GM21447 (cell line): ENCODE results near the gene DPP4.
A peak's percentile ranks its signal among the peaks of the same experiment; 100 is the strongest.

Source experiments
- ATAC-seq: cut with Tn5 transposase; IDR thresholded peaks from one replicate; pipeline ENCODE4 v1.9.1; 2021; ENCODE audit not compliant: unreplicated experiment

DPP4 gene

DNA sequence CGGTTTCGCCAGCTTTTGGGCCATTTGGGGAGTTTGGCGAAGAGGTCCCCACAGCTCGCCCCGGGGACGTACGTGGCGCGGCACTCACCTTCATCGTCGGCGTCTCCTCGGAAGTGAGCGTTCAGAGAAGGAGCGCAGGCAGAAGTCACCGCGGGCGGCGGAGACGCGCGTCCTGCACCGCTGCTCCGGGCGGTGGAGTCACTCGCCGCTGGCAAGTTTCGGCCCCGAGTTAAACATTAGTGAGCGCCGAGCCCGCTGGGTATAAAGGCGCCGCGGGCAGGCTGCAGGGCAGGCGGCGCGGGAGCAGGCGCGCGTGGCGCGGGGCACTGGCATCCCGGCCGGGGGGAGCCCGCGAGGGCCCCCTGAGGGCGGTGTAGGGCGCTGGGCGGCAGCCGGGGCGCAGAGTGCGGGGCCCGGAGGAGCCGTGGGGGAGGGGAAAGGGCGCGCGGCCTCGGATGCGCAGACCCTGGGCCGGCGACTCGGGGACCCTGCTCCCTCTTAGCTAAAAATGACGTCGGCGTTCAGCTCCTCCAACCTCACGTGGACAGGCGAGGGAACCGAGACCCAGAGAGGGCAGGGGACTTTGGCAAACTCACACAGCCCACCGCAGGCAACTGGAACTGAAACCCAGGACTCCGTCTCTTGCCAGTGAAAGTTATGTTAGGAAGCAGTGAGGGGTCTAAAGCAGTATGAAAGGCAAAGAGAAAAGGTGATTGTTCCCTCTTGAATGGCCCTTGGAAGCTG, at the start of gene DPP4:
DPP4 (minus strand) TSS at position 328 of the 744 bp plus-strand sequence; CDS start at position 94, 234 bp downstream.
- ATAC-seq, result peak; percentile 85

DNA sequence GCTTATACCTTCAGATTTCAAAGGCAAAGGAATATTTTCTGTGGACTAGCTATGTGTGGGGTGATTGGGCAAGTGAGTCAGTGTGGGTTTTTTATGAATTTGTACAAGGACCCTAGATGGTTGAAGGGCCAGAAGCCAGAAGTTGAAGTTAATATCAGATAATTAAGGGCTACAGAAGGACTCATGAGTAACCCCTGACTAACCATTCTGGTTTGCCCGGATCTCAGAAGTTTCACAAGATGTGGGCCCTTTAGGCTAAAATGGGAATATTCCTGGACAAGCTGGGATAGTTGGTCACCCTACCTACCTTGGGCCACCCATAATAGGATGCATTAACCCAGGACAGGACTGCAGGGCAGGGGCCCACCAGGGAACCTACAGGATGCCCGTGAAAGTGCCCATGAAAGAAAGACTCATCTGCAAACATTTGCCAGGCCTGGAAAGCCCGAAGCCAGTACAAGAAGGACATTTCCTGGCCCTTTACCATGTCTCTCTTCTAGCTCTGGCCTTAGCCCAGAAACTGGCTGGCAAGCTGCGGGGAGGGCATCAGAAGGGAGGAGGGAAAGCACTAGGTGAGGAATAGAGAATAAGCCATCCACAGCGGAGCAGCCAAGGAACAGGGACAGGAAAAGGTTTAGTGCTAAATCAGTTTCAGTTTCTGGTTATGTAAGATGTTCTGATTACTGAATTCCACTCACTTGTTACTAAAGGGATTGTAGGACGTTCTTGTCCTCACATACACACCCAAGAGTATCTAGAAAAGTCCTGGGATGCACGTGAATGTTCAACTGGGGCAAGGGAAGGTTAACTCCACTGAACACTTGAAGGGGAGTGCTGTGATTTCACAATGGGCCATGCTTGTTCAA, 44.4 kb upstream of the DPP4 start:
- no peak for ATAC-seq

DNA sequence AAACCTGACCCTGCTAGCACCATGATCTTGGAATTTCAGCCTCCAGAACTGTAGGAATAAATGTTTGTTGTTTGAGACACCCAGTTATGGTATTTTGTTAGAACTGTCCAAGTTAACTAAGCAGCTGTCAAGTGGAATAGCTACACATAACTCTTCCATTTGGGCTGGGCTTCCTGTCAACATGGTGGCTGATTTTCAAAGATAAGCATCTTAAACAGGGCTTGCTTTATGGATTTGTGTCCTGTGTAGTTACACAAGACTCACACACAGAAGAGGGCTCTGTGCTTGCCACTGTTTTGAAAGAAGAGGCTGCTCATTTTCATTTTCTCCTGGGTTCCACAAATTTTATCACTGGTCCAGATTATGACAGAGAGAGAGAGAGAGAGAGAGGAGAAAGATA, 42.3 kb upstream of the DPP4 start:
- ATAC-seq, result no peak

DNA sequence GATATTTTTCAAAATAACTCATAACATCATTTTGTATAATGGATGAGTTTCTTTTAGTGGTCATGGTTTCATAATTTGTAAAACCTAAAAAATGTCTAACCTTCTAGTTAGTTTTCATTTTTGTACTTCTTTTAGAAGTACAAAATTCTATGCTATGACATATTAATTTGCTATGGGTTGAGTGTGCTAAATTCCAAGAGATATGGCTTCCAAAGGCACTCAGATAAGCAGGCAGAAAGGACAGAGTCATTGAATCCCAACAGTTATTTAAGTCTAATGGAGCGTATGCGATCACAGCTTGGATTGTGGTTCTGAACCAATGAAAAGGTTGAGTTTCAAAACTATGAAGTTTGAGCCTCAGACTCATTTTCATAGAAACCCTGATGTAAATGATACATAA, 41.1 kb upstream of the DPP4 start:
- no peak for ATAC-seq

DNA sequence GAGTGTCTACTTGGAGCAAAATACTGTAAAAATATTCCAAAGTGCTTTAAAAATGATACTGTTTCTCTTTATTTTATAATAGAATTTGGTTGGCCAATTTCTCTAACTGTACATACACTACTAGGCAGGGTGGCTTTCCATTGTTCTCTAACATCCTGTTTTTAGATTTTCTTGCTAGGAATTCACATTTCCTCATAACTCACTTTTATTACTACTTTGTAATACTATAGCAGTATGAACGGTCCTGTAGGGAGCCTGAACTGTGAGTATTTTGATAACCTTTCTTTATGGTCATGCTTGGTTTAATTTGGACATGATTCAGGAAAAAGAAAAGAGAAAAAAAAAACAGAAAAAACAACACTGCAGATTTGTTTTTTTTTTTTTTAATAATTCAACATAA, 40.3 kb upstream of the DPP4 start:
- no peak for ATAC-seq

DNA sequence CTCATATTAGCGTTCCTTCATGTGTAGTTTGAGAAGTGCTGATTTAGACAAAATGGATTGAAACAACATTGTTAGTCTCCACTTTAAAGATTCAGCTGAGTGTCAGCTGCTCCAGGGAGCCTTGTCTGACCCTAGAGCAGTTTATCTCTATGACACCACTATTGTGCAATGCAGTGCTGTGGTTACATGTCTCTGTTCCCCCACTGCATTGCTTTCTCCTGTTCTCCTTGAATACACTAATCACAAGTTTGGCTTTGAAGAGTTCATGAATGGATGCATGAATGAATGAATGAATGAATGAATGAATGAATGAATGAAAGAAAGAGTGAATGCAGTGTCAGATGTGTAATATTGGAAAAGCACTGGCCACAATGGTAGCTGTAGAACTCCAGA, 39.8 kb upstream of the DPP4 start:
- ATAC-seq, result no peak

DNA sequence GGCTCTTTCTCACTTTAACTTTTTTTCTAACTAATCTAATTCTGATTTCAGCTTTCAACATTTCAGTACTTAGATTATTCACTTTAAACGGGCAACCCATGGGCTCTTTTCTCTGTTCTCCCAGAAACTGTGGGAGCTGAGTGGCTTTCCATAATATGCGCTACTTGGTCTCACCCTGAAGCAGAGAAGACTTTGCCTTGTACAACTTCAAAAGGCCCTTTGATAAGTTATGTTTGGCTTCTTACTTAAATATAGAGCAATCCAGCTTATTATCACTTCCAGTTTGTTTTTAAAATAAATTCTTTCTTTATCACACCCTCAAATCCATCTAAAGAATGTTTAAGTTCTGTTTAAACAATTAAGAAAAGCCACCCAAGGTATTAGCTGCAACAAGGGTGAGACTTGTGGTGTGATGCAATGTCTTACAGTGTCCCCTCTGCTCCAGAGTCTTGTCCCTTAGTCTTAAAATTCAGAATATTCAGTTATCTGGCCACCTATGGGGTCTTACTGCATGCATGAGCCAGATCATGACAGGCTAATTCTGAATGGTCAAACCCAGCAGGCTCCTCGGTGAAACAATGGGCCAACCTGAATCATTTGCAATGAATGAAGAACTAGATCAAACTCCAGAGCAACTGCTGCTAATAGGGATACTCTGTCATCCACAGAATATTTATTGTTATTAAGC, 39.2 kb upstream of the DPP4 start:
- no peak for ATAC-seq

DNA sequence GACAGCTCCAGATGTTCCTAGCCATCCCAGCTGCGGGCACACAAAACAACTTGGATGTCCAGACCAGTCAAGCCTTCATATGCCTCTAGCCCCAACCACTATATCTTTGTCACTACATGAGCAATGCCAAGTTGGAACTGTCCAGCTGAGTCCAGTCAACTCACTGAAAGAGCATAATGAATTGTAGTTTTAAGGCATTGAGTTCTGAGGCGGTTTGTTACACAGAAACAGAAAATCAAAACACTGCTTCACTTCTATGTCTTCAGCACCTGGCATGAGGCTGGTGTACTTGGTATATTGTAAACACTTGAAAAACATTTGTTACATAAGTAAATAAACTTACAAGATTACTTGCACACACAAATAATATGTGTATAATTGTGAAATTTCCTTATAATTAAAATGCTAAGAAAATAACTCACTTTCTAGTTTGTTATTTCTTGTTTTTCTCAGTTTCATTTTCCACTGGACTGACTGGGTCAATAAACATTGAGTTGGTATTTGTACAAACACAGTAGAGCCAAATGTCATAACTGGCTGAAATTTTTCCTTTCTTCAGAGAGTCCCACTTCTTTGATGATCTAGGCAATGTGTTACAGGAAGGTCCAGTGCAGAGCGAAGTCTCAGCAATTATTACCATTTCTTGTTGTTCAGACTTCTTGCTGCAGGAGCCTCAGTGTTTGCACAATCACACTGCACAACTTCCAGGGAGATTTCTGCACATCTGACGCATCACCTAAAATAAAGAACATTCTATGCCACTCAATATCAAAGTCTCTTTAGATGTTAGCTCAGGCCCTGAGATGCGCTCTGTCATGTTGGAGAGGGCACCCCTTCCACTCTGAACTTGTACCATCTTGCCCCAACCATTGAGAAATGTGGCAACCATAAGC, 38.2 kb upstream of the DPP4 start:
- no peak for ATAC-seq

DNA sequence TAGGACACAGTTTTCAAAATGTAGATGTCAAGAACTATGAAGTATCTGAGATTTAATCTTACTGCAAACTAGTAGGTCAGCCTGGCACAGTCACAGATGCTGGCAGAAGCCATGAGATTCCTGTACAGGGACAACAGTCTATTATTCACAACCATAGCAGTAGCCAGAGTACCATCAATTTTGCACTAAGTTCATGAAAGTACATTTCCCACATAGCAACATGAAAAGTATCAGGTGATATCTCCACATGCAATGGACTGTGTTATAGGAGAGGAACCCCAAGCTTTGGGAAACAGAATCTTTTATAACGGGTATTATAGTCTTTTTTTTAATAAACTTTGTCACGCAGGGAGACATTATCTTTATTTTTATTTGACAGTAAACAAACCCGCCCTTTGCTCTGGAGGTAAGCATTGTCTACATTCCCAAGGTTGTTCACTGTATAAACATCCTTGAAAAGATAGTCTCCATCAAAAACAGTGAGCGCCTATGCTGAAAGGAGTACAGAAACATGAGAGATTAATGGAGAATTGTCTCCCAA, 33.4 kb upstream of the DPP4 start:
- ATAC-seq, result no peak

DNA sequence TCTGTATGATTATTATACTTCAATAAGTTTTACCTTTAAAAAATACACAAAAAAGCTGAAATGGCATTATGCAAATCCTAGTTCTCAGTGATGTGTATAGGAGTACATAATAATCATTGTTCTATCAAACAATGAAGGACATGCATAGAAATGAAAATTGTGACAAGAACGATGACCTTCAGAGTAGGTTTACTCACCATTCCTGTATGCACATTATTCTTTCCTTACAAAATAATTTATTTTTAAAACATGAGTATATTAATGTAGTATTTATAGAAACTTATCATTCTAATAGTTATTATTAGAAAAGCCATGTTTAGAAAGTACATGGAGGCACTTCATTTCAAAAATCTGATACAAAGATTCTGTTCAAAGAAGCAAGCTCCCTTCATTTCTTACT, 32.7 kb upstream of the DPP4 start:
- no peak for ATAC-seq

DNA sequence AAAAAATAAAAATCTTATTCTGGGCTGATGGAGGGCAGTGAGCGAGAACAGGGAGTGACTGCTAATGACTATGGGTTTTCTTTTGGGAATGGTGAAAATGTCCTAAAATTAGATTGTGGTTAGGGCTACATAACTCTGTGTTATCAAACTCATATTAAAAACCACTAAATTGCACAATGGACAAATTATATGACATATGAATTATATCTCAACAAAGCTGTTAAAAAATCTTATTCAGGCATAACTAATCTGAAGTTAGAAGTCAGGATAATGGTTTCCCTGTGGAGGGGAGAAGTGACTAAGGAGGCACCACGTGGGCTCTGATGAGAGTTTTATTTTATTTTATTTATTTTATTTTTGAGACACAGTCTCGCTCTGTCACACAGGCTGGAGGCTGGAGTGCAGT, 32.1 kb upstream of the DPP4 start:
- no peak for ATAC-seq

DNA sequence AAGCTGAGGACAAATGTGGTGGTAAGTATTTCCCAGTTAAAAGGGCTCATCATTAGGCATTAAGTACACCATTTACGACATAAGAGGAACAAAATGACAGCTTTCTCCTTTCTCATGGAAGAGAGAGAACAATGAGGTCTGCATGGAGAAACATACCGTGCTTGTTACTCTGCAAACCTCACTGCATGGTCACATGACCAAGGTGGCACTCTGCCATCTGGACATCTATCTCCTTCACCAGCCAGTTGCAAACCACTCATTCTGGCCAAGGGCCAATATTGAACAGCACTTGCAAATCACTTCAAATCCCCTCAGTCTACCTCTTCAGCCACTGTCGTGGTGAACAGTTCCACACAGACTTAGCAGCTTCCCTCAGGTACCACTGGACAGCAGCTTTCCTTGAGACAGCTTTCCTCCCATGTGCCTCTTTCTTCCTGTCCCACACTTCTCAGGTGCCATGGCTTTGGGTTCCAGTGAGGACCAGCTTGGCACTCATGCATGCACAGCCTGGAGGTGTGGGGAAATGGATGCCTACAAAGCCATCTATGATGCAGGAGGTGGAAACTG, 29.5 kb upstream of the DPP4 start:
- no peak for ATAC-seq

DNA sequence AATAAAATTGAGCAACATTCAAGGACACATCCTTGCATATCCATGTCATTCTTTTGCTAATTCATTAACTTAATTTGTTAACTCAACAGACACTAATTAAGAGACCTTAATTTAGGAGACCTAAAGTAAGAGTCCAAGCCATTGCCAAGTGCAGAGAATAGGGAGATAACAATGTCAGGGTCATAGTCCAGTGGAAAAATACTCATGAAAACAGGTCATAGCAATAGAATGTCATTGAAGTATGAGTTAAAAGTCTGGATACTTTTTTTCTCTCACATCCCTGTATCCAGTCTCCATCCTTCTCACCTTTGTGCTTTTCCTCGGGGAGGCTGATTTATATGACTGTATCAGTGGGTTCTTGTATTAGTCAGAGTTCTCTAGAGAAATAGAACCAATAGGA, 26.6 kb upstream of the DPP4 start:
- no peak for ATAC-seq

DNA sequence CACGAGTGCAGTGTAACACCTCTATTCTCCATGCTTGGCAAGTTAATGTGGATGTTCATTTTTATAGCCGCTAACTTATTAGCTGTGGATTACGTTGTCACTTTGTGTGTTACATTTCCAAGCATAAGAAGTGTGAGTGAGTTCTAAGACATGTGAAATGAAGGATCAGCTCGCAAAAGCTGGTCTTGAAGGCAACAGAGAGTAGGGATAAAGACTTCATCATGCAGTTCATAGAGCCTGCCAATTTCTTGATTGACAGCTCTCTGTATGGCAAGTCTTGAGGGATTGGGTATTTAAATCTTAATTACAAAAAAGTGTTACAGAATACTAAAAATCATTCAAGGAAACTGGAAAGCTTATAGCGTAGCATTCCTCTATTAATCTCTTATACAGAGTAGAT, 25.8 kb upstream of the DPP4 start:
- no peak for ATAC-seq

DNA sequence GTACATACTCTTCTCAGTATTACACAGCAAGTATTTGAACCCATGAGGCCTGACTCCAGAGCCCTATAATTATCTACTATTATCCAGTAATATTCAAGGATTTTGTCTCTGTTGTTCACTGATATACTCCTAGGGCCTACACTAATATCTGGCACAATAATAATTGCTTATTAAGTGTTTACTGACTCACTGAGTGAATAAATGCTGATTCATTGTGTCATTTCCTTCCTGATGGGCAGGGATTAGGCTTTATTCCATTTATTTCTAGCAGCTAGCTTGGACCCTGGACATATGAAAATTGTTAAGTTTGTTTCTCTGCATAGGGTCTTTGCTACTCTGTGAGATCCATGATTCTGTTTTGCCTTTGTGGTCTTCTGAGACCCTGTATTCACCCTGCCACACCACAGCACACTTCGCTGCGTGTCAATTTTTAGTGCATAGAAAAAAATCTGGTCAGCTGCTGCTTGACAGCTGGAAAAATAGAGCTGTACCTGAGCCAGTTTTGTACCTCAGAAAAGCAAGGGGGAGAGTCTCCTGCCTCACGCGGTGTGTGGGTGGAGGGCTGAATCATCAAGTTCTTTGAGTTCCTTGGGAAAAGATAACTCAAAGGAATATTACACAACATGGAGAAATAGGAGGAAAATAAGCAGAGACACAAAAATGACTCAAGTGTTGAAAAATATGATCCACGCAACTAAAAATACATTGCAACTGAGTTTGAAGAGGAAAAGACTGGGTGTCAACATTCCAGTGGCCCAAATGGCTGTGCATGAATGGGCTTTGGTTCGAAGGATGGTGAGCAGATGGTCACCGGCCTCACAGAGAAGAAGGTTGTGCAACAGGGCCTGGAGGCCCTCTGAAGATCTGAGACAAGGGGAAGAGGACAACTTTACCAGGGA, 18.9 kb upstream of the DPP4 start:
- no peak for ATAC-seq

DNA sequence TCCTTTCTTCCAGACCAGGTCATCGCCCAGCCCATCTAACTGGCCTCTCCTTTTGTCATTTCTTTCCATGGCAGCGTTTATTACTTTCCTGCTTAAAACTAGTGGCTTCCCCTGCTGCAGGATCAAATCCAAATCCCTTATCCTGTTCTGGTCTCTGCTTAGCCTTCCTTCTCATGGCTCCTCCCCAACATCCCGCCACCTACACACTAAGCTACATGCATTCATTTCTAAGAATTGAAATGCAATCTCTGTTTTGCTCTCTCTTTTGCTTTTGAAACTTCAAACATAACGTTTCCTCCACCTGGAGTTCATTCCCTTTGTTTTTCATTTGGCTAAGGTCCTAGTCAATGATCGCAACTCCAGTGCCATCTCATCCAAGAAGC, 18.0 kb upstream of the DPP4 start:
- ATAC-seq, result no peak

DNA sequence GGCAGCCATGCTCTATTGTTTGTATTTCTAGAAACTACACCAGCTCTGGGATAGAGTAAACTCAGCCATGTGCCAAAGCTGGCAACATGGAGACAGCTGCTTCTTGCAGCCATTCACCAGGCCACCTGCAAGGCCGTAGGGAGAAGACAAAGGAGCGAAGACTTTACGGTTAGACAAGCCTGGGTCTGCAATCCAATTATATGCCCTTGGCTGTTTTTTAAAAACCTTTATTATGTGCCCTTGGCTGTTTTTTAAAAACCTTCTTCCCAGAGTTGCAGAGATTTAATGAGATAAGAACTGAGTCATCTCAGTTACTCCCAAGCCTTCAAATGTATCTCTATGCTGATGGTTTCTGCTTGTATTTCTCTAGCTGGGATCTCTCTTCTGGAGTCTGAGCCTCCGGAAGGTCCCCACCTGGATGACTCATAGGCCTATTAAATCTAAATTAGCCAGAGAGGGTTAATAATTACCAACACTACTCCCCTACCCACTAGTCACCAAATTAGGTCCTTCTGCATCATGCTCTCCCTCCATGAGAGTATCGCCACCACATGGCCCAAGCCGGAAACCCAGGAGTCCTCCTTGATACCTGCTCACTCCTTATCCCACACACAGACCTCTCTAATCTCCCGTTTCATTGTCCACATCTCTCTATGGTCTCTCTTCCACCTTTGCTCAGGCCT, 17.5 kb upstream of the DPP4 start:
- no peak for ATAC-seq

DNA sequence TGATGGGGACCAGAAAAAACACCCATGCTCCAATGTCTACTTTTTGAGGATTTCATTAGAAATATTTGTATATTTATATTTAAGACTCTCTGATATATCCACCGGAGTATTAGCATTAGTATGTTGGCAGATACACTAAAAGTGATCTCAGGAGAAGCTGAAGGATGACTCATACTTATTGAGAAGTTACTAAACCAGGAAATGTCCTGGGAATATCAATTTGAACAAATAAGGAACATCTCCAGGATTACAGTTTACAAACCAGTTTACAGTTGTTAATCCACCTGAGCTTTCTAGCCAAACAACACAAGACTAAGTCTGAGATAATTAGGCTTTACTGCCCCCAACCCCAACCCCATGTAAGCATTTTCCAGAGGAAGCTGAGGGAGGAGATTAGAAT, 16.1 kb upstream of the DPP4 start:
- no peak for ATAC-seq

DNA sequence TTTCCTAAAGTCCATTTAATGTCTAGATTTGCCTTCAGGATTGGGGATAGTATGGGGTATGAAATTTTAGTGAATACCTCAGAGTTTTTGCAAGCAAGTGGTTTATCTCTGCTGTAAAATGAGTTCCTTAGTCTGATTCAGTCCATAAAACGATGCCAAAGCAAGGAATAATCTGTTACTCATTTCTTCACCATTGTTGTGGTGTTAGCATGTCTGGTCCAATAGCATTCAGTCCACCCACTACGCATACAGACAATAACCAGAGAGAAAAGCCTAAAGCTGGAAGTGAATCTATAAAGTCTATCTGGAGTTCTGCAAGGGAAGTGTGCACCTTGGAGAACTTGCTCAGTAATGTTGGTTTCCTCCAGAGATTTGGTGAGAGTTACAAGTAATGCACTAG, 12.9 kb upstream of the DPP4 start:
- no peak for ATAC-seq
